LNCAP (cell line): Measurements from ENCODE around the gene SPEF1.

Experiments used
- TF ChIP-seq, protein P1 (sequence below): fragments of 450-650 bp; IDR thresholded peaks from 2 replicates; pipeline ENCODE4 v1.5.1; 2017; ENCODE audit warnings: mild to moderate bottlenecking

The SPEF1 gene

GRCh38 chr20:3812975-3813847 lies 32.0 kb upstream of the SPEF1 start:
- TF ChIP-seq, protein P1, sequence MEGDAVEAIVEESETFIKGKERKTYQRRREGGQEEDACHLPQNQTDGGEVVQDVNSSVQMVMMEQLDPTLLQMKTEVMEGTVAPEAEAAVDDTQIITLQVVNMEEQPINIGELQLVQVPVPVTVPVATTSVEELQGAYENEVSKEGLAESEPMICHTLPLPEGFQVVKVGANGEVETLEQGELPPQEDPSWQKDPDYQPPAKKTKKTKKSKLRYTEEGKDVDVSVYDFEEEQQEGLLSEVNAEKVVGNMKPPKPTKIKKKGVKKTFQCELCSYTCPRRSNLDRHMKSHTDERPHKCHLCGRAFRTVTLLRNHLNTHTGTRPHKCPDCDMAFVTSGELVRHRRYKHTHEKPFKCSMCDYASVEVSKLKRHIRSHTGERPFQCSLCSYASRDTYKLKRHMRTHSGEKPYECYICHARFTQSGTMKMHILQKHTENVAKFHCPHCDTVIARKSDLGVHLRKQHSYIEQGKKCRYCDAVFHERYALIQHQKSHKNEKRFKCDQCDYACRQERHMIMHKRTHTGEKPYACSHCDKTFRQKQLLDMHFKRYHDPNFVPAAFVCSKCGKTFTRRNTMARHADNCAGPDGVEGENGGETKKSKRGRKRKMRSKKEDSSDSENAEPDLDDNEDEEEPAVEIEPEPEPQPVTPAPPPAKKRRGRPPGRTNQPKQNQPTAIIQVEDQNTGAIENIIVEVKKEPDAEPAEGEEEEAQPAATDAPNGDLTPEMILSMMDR = no peak

GRCh38 chr20:3812259-3812681 lies 31.0 kb upstream of the SPEF1 start:
- TF ChIP-seq, protein P1 = no peak

DNA sequence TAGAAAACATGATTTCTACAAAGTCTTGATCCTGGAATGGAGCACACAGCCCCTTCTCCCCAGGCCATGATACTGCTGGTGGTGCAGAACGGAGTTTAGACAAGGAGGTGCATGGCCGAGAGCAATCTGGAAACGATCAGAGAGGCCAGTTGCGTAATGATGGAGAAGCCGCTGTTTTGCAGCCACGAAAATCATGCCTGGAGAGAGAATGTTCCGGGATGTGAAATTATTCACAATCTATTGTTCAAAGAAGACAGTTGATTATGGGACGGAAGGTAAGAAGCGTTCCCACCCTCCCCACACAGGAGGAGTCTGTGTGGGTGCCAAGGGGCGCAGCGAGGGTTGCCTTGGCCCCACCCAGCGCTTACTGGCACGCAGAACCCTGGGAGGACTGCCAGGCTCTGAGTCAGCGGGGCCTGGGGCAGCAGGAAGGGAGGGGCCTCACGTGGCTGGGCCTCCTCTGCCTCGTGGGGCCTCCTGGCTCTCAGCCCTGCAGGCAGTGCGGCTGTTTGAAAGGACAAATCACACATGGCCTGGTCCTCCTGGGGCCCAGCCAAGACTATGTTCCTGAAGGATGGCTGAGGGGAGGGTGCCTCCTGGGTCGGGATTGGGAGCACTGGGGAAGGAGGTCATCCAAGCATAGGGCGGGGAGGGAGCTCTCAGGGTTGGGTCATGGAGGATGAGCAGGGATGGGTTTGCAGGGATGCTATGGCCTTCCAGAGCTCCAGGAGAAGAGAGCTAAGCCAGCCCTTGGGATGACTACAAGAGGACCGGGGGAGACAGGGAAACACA lies 30.4 kb upstream of the SPEF1 start:
- TF ChIP-seq, protein P1 = no peak

DNA sequence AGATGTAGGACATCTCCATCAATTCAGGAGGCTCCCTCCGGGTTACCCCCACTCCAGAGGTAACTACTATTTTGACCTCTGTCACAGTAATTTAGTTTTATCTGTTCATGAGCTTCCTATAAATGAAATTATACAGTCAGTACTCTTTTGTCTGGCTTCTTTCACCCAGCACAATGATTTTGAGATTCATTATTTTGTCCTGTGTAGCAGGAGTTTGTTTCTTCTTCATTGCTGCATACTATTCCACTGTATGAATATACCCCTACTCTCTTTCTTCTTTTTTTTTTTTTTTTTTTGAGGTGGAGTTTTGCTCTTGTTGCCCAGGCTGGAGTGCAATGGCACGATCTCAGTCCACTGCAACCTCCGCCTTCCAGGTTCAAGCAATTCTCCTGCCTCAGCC lies 27.3 kb upstream of the SPEF1 start:
- TF ChIP-seq, protein P1 = no peak

DNA sequence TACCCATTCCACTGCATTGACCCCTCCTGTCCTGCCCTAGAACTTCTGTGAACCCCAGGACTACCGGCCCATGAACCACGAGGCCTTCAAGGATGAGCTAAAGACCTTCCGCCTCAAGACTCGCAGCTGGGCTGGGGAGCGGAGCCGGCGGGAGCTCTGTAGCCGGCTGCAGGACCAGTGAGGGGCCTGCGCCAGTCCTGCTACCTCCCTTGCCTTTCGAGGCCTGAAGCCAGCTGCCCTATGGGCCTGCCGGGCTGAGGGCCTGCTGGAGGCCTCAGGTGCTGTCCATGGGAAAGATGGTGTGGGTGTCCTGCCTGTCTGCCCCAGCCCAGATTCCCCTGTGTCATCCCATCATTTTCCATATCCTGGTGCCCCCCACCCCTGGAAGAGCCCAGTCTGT lies 23.5 kb upstream of the SPEF1 start:
- TF ChIP-seq, protein P1 = no peak

GRCh38 chr20:3804254-3804751 lies 23.1 kb upstream of the SPEF1 start:
- TF ChIP-seq, protein P1 = no peak

- TF ChIP-seq, protein P1 = no peak
Observed at GRCh38 chr20:3803854-3804253, 22.6 kb upstream of the SPEF1 start.
